GM19397 (cell line): ENCODE data around the gene AGPAT4.
"Not testable (repeated sequence)": the region's sequence is repeated elsewhere in the genome, so short reads cannot be mapped to it uniquely, and the experiment has no call there.

Source experiments
- ATAC-seq: cut with Tn5 transposase; IDR thresholded peaks from one replicate; pipeline ENCODE4 v1.9.1; 2021; ENCODE audit warnings: mild to moderate bottlenecking, moderate library complexity; ENCODE audit not compliant: unreplicated experiment

AGPAT4 gene

DNA sequence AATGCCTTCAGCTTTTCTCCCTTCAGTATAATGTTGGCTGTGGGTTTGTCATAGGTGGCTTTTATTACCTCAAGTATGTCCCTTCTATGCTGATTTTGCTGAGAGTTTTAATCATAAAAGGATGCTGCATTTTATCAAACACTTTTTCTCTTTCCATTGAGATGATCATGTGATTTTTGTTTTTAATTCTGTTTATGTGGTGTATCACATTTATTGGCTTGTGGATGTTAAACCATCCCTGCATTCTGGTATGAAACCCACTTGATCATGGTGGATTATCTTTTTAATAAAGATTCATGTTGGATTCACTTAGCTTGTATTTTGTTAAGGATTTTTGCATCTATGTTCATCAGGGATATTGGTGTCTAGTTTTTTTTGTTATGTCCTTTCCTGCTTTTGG is 150.5 kb downstream of the AGPAT4 start:
- ATAC-seq = not testable (repeated sequence)

- ATAC-seq = no peak
These were observed 155.9 kb downstream of the AGPAT4 start for GRCh38 chr6:161117942-161118341.

- no peak for ATAC-seq
These were observed 156.6 kb downstream of the AGPAT4 start for GRCh38 chr6:161117308-161117707.

- ATAC-seq = no peak
These were observed 157.3 kb downstream of the AGPAT4 start for GRCh38 chr6:161116554-161116953.

DNA sequence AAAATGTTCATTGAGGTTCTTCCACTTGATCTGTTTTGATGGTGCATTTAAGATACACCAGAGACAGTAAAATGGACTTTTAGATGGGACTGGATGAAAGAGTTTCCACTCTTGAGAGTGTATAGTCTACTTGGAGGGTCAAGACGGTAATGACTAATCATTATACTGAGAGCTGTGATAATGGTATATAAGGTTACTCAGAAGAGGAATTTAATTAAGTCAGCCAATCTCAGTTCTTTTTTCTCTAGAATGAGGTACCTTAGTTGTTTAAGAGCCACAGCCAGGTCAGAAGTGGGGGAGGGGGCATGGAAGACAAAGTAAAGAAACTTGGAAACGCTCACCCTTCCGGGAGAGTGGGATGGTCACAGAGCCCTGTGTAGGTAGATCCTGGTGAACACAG is 158.4 kb downstream of the AGPAT4 start:
- ATAC-seq = no peak

DNA sequence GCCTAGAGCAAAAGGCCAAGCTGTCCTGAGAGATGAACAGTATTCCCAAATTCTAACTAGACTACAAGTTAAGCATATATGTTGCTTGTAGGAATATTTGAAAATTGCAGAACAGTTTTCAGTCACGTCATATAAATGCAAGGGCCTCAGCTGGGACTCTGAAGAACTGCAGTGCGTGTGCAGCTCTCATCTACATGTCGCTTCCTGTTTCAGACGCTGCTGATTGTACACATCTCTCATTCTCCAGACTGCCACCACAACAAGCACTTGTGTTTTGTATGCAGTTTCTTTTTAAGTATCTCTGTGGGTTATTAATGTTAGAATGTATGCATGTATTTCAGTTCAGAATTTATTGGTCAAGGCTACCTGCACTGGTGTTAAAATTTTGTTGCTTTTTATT is 162.6 kb downstream of the AGPAT4 start:
- no peak for ATAC-seq

DNA sequence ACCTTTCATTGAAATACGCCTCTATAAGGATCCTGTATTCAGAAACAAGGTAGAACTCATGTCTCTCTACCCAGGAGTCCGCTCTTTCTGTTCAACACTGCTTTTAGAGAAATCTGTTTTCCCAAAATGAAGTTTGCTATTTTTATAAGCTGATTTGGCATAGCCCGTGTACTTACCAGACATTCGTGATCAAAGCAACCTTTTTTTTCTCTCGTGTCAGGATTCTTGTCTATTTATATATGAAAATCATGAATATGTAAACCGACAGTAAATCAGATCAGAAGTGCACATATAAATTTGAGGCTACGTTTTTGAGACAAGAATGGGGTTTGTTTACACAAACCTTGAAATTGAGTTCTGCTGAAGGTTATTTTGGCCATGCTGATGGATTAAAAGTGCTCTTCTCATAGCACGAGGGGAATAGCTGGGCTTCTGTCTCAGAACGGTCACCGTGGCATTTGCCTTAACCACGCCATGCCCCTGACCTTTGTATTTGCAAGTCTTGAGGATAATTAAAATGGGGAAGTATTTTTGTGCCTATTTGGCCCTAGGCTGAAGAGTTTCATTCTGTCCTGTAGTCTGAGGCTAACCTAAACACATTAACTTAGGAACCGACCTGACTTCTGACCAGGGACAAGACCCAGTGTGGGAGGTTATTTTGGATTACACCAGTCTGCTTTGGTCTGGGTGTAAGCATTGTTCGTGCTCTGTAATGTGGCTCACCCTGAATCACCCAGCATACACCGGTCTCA is 163.7 kb downstream of the AGPAT4 start:
- no peak for ATAC-seq

DNA sequence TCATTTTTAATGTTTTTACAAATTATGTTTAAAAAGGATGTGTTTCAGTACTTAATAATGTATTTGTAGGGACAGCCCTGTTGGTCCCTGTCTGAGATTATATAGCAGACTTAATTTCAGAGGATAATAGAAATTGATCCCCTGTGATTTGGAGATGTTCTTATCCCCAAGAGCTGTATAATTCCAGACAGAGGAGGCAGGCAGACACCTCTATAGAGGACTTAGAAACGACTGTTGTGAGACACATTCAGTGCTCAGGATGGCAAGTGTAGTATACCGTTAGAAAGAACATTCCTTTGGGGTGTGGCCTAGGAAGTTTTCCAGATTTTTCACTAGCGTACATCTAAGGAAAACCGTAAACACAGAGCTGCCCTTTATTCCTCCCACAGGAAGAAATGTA is 164.5 kb downstream of the AGPAT4 start:
- no peak for ATAC-seq

GRCh38 chr6:161108916-161109315 is 164.9 kb downstream of the AGPAT4 start:
- no peak for ATAC-seq

DNA sequence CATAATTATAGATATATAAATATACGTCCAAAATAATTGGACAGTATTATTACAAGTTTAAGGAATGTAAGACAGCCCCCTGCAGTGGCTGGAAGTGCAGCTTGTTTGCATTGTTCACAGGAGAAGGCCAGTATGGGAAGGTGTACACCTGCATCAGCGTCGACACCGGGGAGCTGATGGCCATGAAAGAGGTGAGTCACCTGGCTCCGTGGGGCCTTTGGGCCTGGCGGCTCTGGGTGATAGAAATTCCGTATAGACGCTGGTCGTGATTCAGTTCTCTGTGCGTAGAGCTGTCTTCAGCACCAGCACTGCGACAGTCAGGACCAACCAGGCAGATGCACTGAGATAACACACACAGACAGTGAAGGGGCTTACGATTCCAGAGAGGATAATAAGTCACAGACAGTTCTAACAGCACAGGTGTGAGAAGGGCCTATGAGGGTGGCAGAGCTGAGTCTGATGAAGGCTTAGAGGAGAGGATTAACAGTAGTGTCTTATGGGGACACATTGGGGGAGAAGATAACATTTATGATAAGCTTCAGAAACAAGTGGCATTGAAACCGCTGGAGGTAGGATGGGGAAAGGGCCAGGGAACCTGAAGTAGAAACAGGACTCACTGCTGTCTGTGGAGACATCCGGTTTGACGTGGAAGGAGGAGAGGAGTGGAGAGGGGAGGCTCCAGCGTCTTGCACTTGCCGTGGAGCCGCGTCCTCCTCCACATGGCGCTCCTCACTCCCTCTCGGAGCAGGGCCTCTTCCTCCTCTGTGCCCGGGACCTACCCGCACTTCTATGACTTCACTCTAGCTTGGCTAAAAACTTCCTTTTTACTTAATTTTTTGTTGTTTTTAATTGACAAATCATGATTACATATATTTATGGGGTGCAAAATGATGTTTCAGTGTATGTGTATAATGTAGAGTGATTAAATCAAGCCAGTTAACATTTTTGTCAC is 165.8 kb downstream of the AGPAT4 start:
- ATAC-seq = no peak

GRCh38 chr6:161105408-161105807 is 168.5 kb downstream of the AGPAT4 start:
- ATAC-seq = no peak

- no peak for ATAC-seq
These were observed 168.9 kb downstream of the AGPAT4 start for GRCh38 chr6:161104966-161105365.

DNA sequence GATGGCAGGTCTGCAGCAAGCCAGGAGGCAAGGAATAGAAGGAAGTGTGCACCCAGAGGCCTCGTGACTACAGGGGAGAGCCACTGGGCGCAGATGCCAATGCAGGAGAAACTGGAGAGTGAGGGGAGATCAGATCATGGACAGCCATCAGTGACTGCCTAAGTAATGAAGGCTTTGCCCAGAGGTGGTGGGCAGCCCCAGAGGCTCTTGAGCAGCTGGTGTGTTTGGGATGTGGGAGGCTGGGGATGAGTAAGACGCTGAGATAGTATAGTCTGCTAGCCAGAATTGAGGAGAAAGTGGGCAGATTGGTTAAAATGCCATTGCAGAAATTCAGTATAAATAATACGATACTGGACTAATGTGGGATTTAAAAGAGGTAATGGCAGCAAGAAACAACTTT is 170.4 kb downstream of the AGPAT4 start:
- ATAC-seq = no peak

- ATAC-seq = no peak
These were observed 172.3 kb downstream of the AGPAT4 start for GRCh38 chr6:161101517-161101916.

DNA sequence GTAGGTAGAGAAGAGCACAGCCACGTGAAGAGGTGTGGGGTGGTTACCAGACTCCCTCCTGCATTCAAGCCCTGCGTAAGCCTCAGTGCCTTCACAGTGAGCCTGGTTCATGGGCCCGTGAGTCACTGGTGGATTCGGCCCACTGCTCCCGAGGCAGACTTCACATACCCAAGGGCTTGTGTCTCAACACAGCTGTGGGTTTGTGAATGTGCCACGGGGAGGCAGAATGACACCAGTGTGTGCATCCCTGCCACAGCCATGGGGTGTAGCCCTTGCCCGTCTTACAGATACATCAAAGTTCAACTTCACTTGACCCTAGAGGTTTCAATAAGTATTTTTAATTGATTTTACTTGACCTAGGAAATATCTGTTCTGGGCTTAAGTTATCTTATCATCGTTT is 173.8 kb downstream of the AGPAT4 start:
- no peak for ATAC-seq

DNA sequence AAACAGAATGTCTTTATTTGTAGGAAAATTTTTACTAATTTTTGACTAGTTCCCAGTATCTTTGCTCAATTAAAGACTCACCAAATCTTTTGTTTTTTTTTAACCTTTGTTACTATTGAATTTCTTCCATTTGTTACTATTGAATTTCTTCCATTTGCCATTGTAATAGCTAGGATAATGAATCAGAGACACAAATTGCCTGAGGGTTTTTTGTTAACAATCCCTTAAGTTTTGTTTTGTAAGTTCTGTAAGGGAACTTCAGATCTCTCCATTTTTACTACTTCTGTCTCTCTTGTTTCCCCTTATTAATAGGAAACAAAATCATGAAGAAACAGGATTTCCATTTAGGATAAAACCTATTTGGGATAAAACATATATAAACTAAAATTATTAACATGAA is 177.9 kb downstream of the AGPAT4 start:
- ATAC-seq = no peak

DNA sequence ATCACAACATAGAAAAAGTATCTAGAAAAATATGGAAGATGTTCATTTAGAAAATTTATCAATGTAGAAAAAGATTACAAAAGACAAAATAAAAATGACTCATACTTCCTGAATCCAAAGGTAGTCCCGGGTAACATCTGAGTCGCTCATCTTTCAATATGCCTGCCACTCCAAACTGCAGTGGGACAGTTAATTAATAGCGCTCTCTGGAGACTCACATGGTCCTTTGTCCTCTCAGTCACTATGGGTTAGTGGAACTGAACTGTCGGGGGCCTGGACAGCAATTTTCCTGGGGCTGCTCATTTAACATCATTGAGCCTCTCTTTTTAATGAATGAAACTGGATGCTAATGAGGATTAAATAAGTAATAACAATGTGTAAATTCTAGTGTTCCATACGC is 178.9 kb downstream of the AGPAT4 start:
- ATAC-seq = no peak

GRCh38 chr6:161091972-161092701 is 181.7 kb downstream of the AGPAT4 start:
- no peak for ATAC-seq

GRCh38 chr6:161091151-161091550 is 182.7 kb downstream of the AGPAT4 start:
- ATAC-seq = no peak

GRCh38 chr6:161088676-161089328 is 185.1 kb downstream of the AGPAT4 start:
- ATAC-seq = no peak

DNA sequence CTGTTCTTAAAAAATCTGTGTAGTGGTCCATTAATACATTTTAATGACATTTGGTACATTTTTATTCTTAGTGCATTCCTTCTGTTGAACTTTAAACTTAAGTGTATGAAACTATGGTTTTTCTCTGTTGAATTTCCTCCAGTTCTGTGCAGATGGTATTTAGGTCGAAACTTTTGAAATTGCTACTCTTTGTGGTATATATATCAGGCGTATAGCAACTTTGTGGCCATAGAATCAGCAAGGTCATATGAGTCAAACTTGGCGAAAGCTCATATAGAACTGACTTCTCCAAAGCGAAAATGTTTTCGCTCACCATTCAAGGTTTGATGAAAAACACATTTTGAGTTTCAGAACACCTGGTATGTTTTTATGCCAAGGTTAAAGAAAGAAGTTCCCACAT is 188.6 kb downstream of the AGPAT4 start:
- no peak for ATAC-seq
